DOHH2 (cell line): Measurements from ENCODE around the gene FOXK1.

Source experiments
- H3F3A ChIP-seq: fragments of 200-600 bp; sonication (generic), shearing (Covaris generic); 2 replicates; pipeline ENCODE4 v1.6.0; 2016; ENCODE audit warnings: antibody characterized with exemption, mild to moderate bottlenecking; ENCODE audit not compliant: control insufficient read depth, insufficient read depth
- H3K27ac ChIP-seq: fragments of 200-600 bp; sonication (generic); 2 replicates; pipeline ENCODE4 v1.5.1; 2014; ENCODE audit warnings: low read depth, mild to moderate bottlenecking, low read length, moderate library complexity
- H3K27me3 ChIP-seq: fragments of 200-600 bp; sonication (generic); 2 replicates; pipeline ENCODE4 v1.6.1; 2014; ENCODE audit warnings: mild to moderate bottlenecking, low read length, mixed read lengths; ENCODE audit not compliant: control insufficient read depth
- H3K36me3 ChIP-seq: fragments of 200-600 bp; sonication (generic); 2 replicates; pipeline ENCODE4 v1.6.1; 2014; ENCODE audit warnings: mild to moderate bottlenecking, low read length, moderate library complexity, mixed read lengths; ENCODE audit not compliant: control insufficient read depth
- H3K4me1 ChIP-seq: fragments of 200-600 bp; sonication (generic); 2 replicates; pipeline ENCODE4 v1.6.1; 2014; ENCODE audit warnings: mild to moderate bottlenecking, low read length, mixed read lengths; ENCODE audit not compliant: control insufficient read depth
- H3K4me2 ChIP-seq: fragments of 200-600 bp; sonication (generic); 2 replicates; pipeline ENCODE4 v1.6.0; 2014; ENCODE audit warnings: mild to moderate bottlenecking, low read length, moderate library complexity
- H3K4me3 ChIP-seq: fragments of 200-600 bp; sonication (generic); 2 replicates; pipeline ENCODE4 v1.5.1; 2014; ENCODE audit warnings: mild to moderate bottlenecking, low read length, mixed read lengths
- H3K79me2 ChIP-seq: fragments of 200-600 bp; sonication (generic); 2 replicates; pipeline ENCODE4 v1.6.1; 2014; ENCODE audit warnings: mild to moderate bottlenecking, low read length, mixed read lengths; ENCODE audit not compliant: control insufficient read depth
- H3K9me2 ChIP-seq: fragments of 200-600 bp; sonication (generic); replicated peaks from 2 replicates; pipeline ENCODE4 v1.6.1; 2014; ENCODE audit warnings: mild to moderate bottlenecking, low read length, mixed read lengths; ENCODE audit not compliant: control insufficient read depth
- H3K9me3 ChIP-seq: fragments of 200-600 bp; sonication (generic); 2 replicates; pipeline ENCODE4 v1.6.1; 2014; ENCODE audit warnings: antibody characterized with exemption, low read length, mixed read lengths; ENCODE audit not compliant: control insufficient read depth, insufficient read depth
- H4K20me1 ChIP-seq: fragments of 200-600 bp; sonication (generic); 2 replicates; pipeline ENCODE4 v1.6.0; 2014; ENCODE audit warnings: low read depth, mild to moderate bottlenecking, antibody characterized with exemption, low read length, moderate library complexity; ENCODE audit not compliant: control insufficient read depth, insufficient read depth
- EZH2phosphoT487 ChIP-seq: fragments of 200-600 bp; sonication (generic); IDR thresholded peaks from 2 replicates; pipeline ENCODE4 v1.6.1; 2017; ENCODE audit warnings: borderline replicate concordance, mild to moderate bottlenecking, antibody characterized with exemption, low read length, moderate library complexity, mixed read lengths
- TF ChIP-seq, protein P1 (sequence below): fragments of 200-600 bp; sonication (generic); IDR thresholded peaks from one replicate; pipeline ENCODE4 v1.5.1; 2014; ENCODE audit warnings: antibody characterized with exemption, mild to moderate bottlenecking, low read depth, low read length; ENCODE audit not compliant: poor library complexity, severe bottlenecking

FOXK1 gene

DNA sequence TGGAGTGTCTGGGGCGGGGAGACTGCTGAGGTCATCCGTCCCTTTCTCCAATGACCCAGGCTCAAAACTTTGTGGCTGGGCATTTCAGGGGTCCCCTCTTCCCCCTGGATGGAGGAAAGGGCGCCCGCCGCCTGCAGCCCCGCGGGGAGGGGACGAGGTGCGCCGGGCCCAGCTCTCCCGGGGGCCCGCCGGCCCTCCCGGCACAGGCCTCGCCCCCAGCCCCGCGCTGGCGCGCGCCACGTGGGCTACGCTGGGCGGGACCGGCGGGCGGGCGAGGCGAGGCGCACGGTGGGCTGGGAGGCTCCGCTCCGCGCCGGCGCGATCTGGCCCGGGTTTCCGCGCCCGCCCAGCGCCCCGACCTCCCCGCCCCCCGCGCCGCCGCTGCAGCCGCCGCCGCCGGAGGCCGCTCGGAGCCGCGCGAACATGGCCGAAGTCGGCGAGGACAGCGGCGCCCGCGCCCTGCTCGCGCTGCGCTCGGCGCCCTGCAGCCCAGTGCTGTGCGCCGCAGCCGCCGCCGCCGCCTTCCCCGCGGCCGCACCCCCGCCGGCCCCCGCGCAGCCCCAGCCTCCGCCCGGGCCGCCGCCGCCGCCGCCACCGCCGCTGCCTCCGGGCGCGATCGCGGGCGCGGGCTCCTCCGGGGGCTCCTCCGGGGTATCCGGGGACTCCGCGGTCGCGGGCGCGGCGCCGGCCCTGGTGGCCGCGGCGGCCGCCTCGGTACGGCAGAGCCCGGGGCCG is at the start of gene FOXK1:
FOXK1 (plus strand) TSS at position 410 of the 735 bp plus-strand sequence; CDS start at position 424, 14 bp downstream.
- Histone ChIP-seq H3K27me3 (no peaks in the 10 kb centered on the region), H3K79me2 (peaks cover 47% of the 10 kb centered on the region), H3K9me2 (no peaks in the 10 kb centered on the region), H3K4me3 (peak within 1 kb of the TSS; percentile 96), H4K20me1 (peaks cover 24% of the 10 kb centered on the region), H3K9me3 (peaks cover 5% of the 10 kb centered on the region; the same call in 1 of the 2 replicates), H3K27ac (peak within 1 kb of the TSS; percentile 47), H3F3A (peaks cover 5% of the 10 kb centered on the region; the same call in 1 of the 2 replicates), H3K36me3 (peaks cover 25% of the 10 kb centered on the region), H3K4me1 (peaks cover 22% of the 10 kb centered on the region), H3K4me2 (peak within 1 kb of the TSS; percentile 91)
- TF ChIP-seq EZH2phosphoT487, result no peak
- TF ChIP-seq, protein P1, sequence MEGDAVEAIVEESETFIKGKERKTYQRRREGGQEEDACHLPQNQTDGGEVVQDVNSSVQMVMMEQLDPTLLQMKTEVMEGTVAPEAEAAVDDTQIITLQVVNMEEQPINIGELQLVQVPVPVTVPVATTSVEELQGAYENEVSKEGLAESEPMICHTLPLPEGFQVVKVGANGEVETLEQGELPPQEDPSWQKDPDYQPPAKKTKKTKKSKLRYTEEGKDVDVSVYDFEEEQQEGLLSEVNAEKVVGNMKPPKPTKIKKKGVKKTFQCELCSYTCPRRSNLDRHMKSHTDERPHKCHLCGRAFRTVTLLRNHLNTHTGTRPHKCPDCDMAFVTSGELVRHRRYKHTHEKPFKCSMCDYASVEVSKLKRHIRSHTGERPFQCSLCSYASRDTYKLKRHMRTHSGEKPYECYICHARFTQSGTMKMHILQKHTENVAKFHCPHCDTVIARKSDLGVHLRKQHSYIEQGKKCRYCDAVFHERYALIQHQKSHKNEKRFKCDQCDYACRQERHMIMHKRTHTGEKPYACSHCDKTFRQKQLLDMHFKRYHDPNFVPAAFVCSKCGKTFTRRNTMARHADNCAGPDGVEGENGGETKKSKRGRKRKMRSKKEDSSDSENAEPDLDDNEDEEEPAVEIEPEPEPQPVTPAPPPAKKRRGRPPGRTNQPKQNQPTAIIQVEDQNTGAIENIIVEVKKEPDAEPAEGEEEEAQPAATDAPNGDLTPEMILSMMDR, result no peak

- Histone ChIP-seq H3K4me1 (no peaks in the 10 kb centered on the region), H3K4me2 (no peak overlapping the region), H3K27ac (no peak overlapping the region), H3K36me3 (no peaks in the 10 kb centered on the region), H3K9me2 (no peaks in the 10 kb centered on the region), H3F3A (no peaks in the 10 kb centered on the region), H3K4me3 (no peak overlapping the region), H3K79me2 (no peaks in the 10 kb centered on the region), H4K20me1 (no peaks in the 10 kb centered on the region), H3K27me3 (no peaks in the 10 kb centered on the region; the same call in 1 of the 2 replicates), H3K9me3 (no peaks in the 10 kb centered on the region)
- TF ChIP-seq, protein P1, result no peak
- TF ChIP-seq EZH2phosphoT487, result no peak
These were observed 49.1 kb upstream of the FOXK1 start for GRCh38 chr7:4633012-4633411.

- Histone ChIP-seq H3F3A (no peaks in the 10 kb centered on the region), H3K27ac (no peak overlapping the region), H3K4me2 (no peak overlapping the region), H4K20me1 (no peaks in the 10 kb centered on the region), H3K27me3 (no peaks in the 10 kb centered on the region; the same call in 1 of the 2 replicates), H3K9me3 (no peaks in the 10 kb centered on the region), H3K4me1 (no peaks in the 10 kb centered on the region), H3K79me2 (no peaks in the 10 kb centered on the region), H3K9me2 (no peaks in the 10 kb centered on the region), H3K4me3 (no peak overlapping the region), H3K36me3 (no peaks in the 10 kb centered on the region)
- TF ChIP-seq, protein P1, result no peak
- TF ChIP-seq EZH2phosphoT487, result no peak
These were observed 47.9 kb upstream of the FOXK1 start for GRCh38 chr7:4634166-4634565.
